Upper lobe of left lung (tissue), 6 donors: ENCODE results near the gene MXRA7. TPM values are rescaled to one million over a fixed set of nuclear protein-coding genes. Genes with fewer than 3 reads are reported as not detected.
A peak's percentile ranks its signal among the peaks of the same experiment; 100 is the strongest.

Experiments used
- ATAC-seq, 2 donors: fragments of 200-7000 bp; cut with Tn5 transposase; one replicate each; pipeline ENCODE4 v1.9.1; 2022; ENCODE audit warnings: mild to moderate bottlenecking in 2 of 2, moderate library complexity in 2 of 2; ENCODE audit not compliant: low FRiP score in 2 of 2
- DNase-seq, 2 donors: peaks; one replicate each; pipeline ENCODE4 v3.0.0-alpha.2; 2019 to 2020
- H3K27ac ChIP-seq, 4 donors: fragments of 200-600 bp; sonication (generic); one replicate each; pipeline ENCODE4 v1.5.1; 2016 to 2019
- H3K27me3 ChIP-seq, 4 donors: fragments of 200-600 bp; sonication (generic); one replicate each; pipeline ENCODE4 v1.5.1; 2017 to 2019
- H3K36me3 ChIP-seq, 4 donors: fragments of 200-600 bp; sonication (generic); one replicate each; pipeline ENCODE4 v1.5.1; 2016 to 2019
- H3K4me1 ChIP-seq, 4 donors: fragments of 200-600 bp; sonication (generic); one replicate each; pipeline ENCODE4 v1.5.1; 2018 to 2019
- H3K4me3 ChIP-seq, 4 donors: fragments of 200-600 bp; sonication (generic); one replicate each; pipeline ENCODE4 v1.5.1; 2017 to 2019; ENCODE audit warnings: mild to moderate bottlenecking in 2 of 4, moderate library complexity in 1 of 4
- H3K9me3 ChIP-seq, 4 donors: fragments of 200-600 bp; sonication (generic); one replicate each; pipeline ENCODE4 v1.5.1; 2018 to 2019
- CTCF ChIP-seq, 6 experiments: fragments of 450-650 bp in 4 of 6; fragments of 200-600 bp in 2 of 6; sonication (generic) in 2 of 6; IDR thresholded peaks; one replicate each; pipeline ENCODE4 v1.5.1; 2016 to 2019; ENCODE audit warnings: antibody characterized with exemption in 6 of 6
- EP300 ChIP-seq, 4 donors: sonication (generic); formaldehyde crosslinking; IDR thresholded peaks; one replicate each; pipeline ENCODE4 v1.5.1; 2017; ENCODE audit warnings: antibody characterized with exemption in 4 of 4, control low read depth in 2 of 4
- POLR2A ChIP-seq, 4 donors: fragments of 450-650 bp; IDR thresholded peaks; one replicate each; pipeline ENCODE4 v1.5.1; 2016 to 2017; ENCODE audit warnings: antibody characterized with exemption in 4 of 4, mild to moderate bottlenecking in 2 of 4
- POLR2AphosphoS5 ChIP-seq, 2 donors: sonication (generic); formaldehyde crosslinking; IDR thresholded peaks; one replicate each; pipeline ENCODE4 v1.5.1; 2017; ENCODE audit warnings: antibody characterized with exemption in 2 of 2
- WGBS, 2 donors: methylation state at CpG; one replicate each; pipeline ENCODE4 v1.1.5; 2017 to 2018; 5-methylcytosine and 5-hydroxymethylcytosine counted together
- total RNA-seq, 6 donors: library from RNA; depleted of rRNA in 4 of 6; stranded (reverse); fragments of >200 nt in 4 of 6; gene quantifications; one replicate each; pipeline versions ENCODE4 v1.1.0 to v1.2.1, GENCODE V29; 2016 to 2021
- donor health status: DM: no; HTN: no; CAD: no; lungs with moderate emphysema.
- donor health status: DM: no; HTN: yes; CAD: no; lungs with severe emphysema.

MXRA7 gene
- total RNA-seq, 6 donors from 2014 or later: 21.0 to 147 (median 73.5) TPM

DNA sequence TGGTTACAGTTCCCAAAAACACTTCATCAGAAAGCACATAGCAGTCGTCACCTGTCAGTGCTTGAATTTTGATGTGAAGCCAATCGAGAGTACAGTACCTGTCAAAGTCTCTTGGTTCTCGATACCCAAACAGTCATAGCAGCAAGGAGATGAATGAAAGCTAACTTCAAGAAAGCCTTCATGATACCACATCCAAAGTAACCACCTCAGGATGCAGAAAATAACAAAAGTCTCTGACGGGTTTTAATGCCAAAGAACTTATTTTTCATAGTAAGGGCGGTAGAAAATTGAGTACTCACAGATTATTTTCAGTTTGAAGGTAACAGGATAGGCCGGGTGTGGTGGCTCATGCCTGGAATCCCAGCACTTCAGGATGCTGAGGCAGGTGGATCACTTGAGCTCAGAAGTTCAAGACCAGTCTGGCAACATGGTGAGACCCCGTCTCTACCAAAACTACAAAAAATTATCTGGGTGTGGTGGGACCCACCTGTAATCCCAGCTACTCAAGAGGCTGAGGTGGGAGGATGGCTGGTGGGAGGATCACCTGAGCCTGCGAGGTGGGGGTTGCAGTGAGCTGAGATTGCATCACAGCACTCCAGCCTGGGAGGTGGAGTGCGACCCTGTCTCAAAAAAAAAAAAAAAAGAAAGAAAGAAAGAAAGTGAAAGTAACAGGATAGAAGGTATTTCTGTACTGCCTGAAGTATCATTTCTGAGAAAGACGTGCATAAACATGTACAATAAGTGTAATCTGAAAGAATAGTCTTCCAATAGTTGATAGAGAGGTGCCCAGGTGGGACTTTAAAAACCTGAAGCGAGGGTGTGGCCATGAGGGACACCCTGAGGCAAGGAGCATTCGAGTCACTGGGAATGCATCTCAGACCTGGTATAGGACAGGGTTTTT is 42.5 kb upstream of the MXRA7 start:
- Histone ChIP-seq H3K36me3 (peaks cover 0 to 58% (median 23%) of the 10 kb centered on the region in 4 donors), H3K9me3 (no peaks in the 10 kb centered on the region), H3K4me3 (no peak overlapping the region), H3K4me1 (peaks cover 0 to 8% (median 0%) of the 10 kb centered on the region in 4 donors), H3K27me3 (no peaks in the 10 kb centered on the region), H3K27ac (peak overlapping the region in 2 of 4 donors; percentile 46 to 57)
- no peak for ATAC-seq
- 63 to 70% methylated on average over 12 of the region's 12 CpGs for WGBS, 2 donors
- peak in 1 of 2 donors; percentile 26 for DNase-seq
- no peak for TF ChIP-seq CTCF (IDR thresholded peaks at IDR 0.05)
- TF ChIP-seq POLR2A (IDR thresholded peaks at IDR 0.05): no peak
- TF ChIP-seq POLR2AphosphoS5 (IDR thresholded peaks at IDR 0.05): no peak
- TF ChIP-seq EP300 (IDR thresholded peaks at IDR 0.05): no peak

- no peaks in the 10 kb centered on the region for H3K9me3 ChIP-seq
- TF ChIP-seq POLR2AphosphoS5 (IDR thresholded peaks at IDR 0.05) (no peak), EP300 (IDR thresholded peaks at IDR 0.05) (no peak), POLR2A (IDR thresholded peaks at IDR 0.05) (no peak), CTCF (IDR thresholded peaks at IDR 0.05) (no peak)
- no peak overlapping the region for H3K4me3 ChIP-seq
- H3K4me1 ChIP-seq: peaks cover 0 to 8% (median 0%) of the 10 kb centered on the region in 4 donors
- DNase-seq: no peak
- H3K27ac ChIP-seq: peak overlapping the region in 1 of 4 donors; percentile 47
- no peak for ATAC-seq
- peaks cover 0 to 50% (median 18%) of the 10 kb centered on the region in 4 donors for H3K36me3 ChIP-seq
- H3K27me3 ChIP-seq: no peaks in the 10 kb centered on the region
- WGBS, 2 donors: 74 to 77% methylated on average over 4 of the region's 4 CpGs
Measured at GRCh38 chr17:76752006-76752405, 41.2 kb upstream of the MXRA7 start.

DNA sequence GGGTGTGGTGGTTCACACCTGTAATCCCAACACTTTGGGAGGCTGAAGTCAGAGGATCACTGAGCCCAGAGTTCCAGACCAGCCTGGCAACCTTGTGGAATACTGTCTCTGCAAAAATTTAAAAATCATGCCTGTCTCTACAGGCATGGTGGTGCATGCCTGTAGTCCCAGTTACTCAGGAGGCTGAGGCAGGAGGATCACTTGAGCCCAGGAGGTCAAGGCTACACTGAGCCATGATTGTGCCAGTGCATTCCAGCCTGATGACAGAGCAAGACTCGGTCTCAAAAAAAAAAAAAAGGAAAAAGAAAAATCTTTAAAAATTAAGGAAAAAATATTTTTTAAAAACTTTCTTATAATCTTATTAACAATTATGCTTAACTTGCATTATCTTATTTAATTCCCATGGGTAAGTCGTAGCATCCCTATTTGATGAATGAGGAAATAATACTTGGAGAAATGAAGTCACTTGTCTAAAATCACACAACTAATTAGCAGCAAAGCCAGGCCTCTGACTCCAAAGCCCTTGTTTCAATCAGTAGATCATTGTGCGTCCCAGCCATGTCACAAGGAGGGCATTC is 40.7 kb upstream of the MXRA7 start:
- no peak overlapping the region for H3K4me3 ChIP-seq
- DNase-seq (no peak), ATAC-seq (no peak)
- peaks cover 0 to 8% (median 0%) of the 10 kb centered on the region in 4 donors for H3K4me1 ChIP-seq
- TF ChIP-seq EP300 (IDR thresholded peaks at IDR 0.05): no peak
- no peak for TF ChIP-seq POLR2AphosphoS5 (IDR thresholded peaks at IDR 0.05)
- no peak for TF ChIP-seq POLR2A (IDR thresholded peaks at IDR 0.05)
- no peak for TF ChIP-seq CTCF (IDR thresholded peaks at IDR 0.05)
- H3K36me3 ChIP-seq: peaks cover 0 to 50% (median 17%) of the 10 kb centered on the region in 4 donors
- H3K9me3 ChIP-seq: no peaks in the 10 kb centered on the region
- H3K27ac ChIP-seq: no peak overlapping the region
- WGBS, 2 donors: 92 to 95% methylated on average over 3 of the region's 3 CpGs
- no peaks in the 10 kb centered on the region for H3K27me3 ChIP-seq

- 94 to 97% methylated on average over 1 of the region's 1 CpG for WGBS, 2 donors
- H3K27me3 ChIP-seq: no peaks in the 10 kb centered on the region
- no peaks in the 10 kb centered on the region for H3K9me3 ChIP-seq
- ATAC-seq: no peak
- peak overlapping the region in 1 of 4 donors; percentile 34 for H3K27ac ChIP-seq
- peaks cover 0 to 5% (median 0%) of the 10 kb centered on the region in 4 donors for H3K4me1 ChIP-seq
- TF ChIP-seq POLR2A (IDR thresholded peaks at IDR 0.05) (no peak), EP300 (IDR thresholded peaks at IDR 0.05) (no peak), CTCF (IDR thresholded peaks at IDR 0.05) (no peak), POLR2AphosphoS5 (IDR thresholded peaks at IDR 0.05) (no peak)
- H3K36me3 ChIP-seq: peaks cover 10 to 56% (median 25%) of the 10 kb centered on the region in 4 donors
- no peak overlapping the region for H3K4me3 ChIP-seq
- DNase-seq: no peak
Measured at GRCh38 chr17:76748657-76749056, 37.9 kb upstream of the MXRA7 start.
